B cell (primary cell): ENCODE data around the gene PTGR1. TPM values are rescaled to one million over a fixed set of nuclear protein-coding genes. Genes with fewer than 3 reads are reported as not detected.

ENCODE experiments used
- ATAC-seq: fragments of 200-7000 bp; cut with Tn5 transposase; one replicate; pipeline ENCODE4 v1.10.0; 2021; ENCODE audit warnings: low read depth, mild to moderate bottlenecking, moderate number of reproducible peaks, moderate library complexity
- CTCF ChIA-PET: fragments of 350-600 bp; sonication (Branson Sonifier 250); formaldehyde crosslinking; loops from one replicate; lab custom pipeline; 2021; ENCODE audit warnings: antibody characterized with exemption, inconsistent platforms; lab: Charles Lee
- POLR2A ChIA-PET: fragments of 350-600 bp; sonication (Branson Sonifier 250); formaldehyde crosslinking; loops from one replicate; lab custom pipeline; 2021; ENCODE audit warnings: antibody characterized with exemption; lab: Charles Lee
- DNase-seq: peaks from one replicate; pipeline ENCODE4 v3.0.0; 2013
- H2AFZ ChIP-seq: 2 replicates; pipeline ENCODE4 v1.6.1; 2012; ENCODE audit warnings: mild to moderate bottlenecking, low read depth, low read length; ENCODE audit not compliant: insufficient read depth, poor library complexity, severe bottlenecking
- H3K27ac ChIP-seq, 2 donors: 1 replicate in 1 of 2; 2 replicates in 1 of 2; pipeline ENCODE4 v1.5.1; 2012 to 2013; ENCODE audit warnings: low read length in 2 of 2, mild to moderate bottlenecking in 2 of 2, moderate library complexity in 1 of 2
- H3K27me3 ChIP-seq, 4 experiments: fragments of 200-600 bp in 1 of 4; sonication (generic) in 1 of 4; replicated peaks in 1 of 4; 1 replicate in 2 of 4; 2 replicates in 2 of 4; pipeline versions ENCODE4 v1.6.1 to v1.7.0; 2013 to 2016; ENCODE audit warnings: low read length in 3 of 4, mild to moderate bottlenecking in 2 of 4, mixed read lengths in 1 of 4, moderate library complexity in 1 of 4; ENCODE audit not compliant: insufficient read depth in 4 of 4, control insufficient read depth in 3 of 4; ENCODE audit errors: control extremely low read depth in 1 of 4
- H3K36me3 ChIP-seq, 2 experiments: replicated peaks in 1 of 2; 1 replicate in 1 of 2; 2 replicates in 1 of 2; pipeline versions ENCODE4 v1.6.1 to v1.7.1; 2013; ENCODE audit warnings: low read length in 1 of 2; ENCODE audit not compliant: insufficient read depth in 2 of 2, control insufficient read depth in 1 of 2; ENCODE audit errors: control extremely low read depth in 1 of 2, extremely low read depth in 1 of 2
- H3K4me1 ChIP-seq, 2 donors: fragments of 200-600 bp in 1 of 2; sonication (generic) in 1 of 2; 1 replicate in 1 of 2; 2 replicates in 1 of 2; pipeline versions ENCODE4 v1.5.1 to v1.6.1; 2013 to 2017; ENCODE audit warnings: low read length in 2 of 2; ENCODE audit not compliant: control insufficient read depth in 2 of 2, insufficient read depth in 2 of 2
- H3K4me2 ChIP-seq: replicated peaks from 2 replicates; pipeline ENCODE3; 2012; ENCODE audit warnings: mild to moderate bottlenecking, low read depth, low read length; ENCODE audit not compliant: poor library complexity, severe bottlenecking
- H3K4me3 ChIP-seq, 5 experiments: fragments of 200-600 bp in 1 of 5; sonication (generic) in 1 of 5; 1 replicate in 3 of 5; 2 replicates in 2 of 5; pipeline versions ENCODE4 v1.5.1 to v1.7.0; 2011 to 2016; ENCODE audit warnings: low read length in 4 of 5, mild to moderate bottlenecking in 4 of 5, low read depth in 2 of 5, control low read depth in 1 of 5, moderate library complexity in 1 of 5; ENCODE audit not compliant: insufficient read depth in 1 of 5; ENCODE audit errors: control extremely low read depth in 1 of 5, extremely low read depth in 1 of 5
- H3K79me2 ChIP-seq: fragments of 200-600 bp; sonication (generic); one replicate; pipeline ENCODE4 v1.6.0; 2016; ENCODE audit warnings: low read length; ENCODE audit not compliant: control insufficient read depth, insufficient read depth
- H3K9ac ChIP-seq: fragments of 200-600 bp; sonication (generic); 2 replicates; pipeline ENCODE4 v1.6.1; 2017; ENCODE audit warnings: mild to moderate bottlenecking, low read length, moderate library complexity
- H3K9me3 ChIP-seq, 3 donors: one replicate each; pipeline versions ENCODE4 v1.6.1 to v1.7.1; 2013; ENCODE audit warnings: low read length in 2 of 3; ENCODE audit not compliant: control insufficient read depth in 2 of 3, insufficient read depth in 1 of 3; ENCODE audit errors: control extremely low read depth in 1 of 3
- H4K20me1 ChIP-seq: 2 replicates; pipeline ENCODE4 v1.6.0; 2012; ENCODE audit warnings: mild to moderate bottlenecking, low read length; ENCODE audit not compliant: insufficient read depth, control insufficient read depth, poor library complexity, severe bottlenecking
- H3K27ac Mint-ChIP-seq: one replicate; pipeline ENCODE4 v1.8.0; 2021; ENCODE audit warnings: mixed read lengths
- H3K27me3 Mint-ChIP-seq: one replicate; pipeline ENCODE4 v1.8.0; 2021; ENCODE audit warnings: mixed read lengths
- H3K4me1 Mint-ChIP-seq: one replicate; pipeline ENCODE4 v1.8.0; 2021; ENCODE audit warnings: mixed read lengths
- H3K4me3 Mint-ChIP-seq: one replicate; pipeline ENCODE4 v1.8.0; 2021; ENCODE audit warnings: mixed read lengths
- H3K9me3 Mint-ChIP-seq: one replicate; pipeline ENCODE4 v1.8.0; 2022; ENCODE audit warnings: mixed read lengths; ENCODE audit not compliant: insufficient read depth
- EZH2 ChIP-seq: IDR thresholded peaks from 2 replicates; pipeline ENCODE4 v1.6.1; 2012; ENCODE audit warnings: borderline replicate concordance, low read depth, mild to moderate bottlenecking, moderate library complexity, low read length; ENCODE audit not compliant: insufficient read depth, poor library complexity, severe bottlenecking
- WGBS: methylation state at CpG from one replicate; pipeline ENCODE4 v1.1.5; 2013; ENCODE audit warnings: missing lambda C conversion rate; ENCODE audit not compliant: insufficient coverage; 5-methylcytosine and 5-hydroxymethylcytosine counted together
- intact Hi-C: fragments of 100-400 bp; cut with micrococcal nuclease; formaldehyde crosslinking; loops from one replicate; pipeline ENCODE4 v1.10.0; 2022
- polyA plus RNA-seq: library from polyadenylated mRNA; depleted of rRNA; stranded (reverse); fragments of >200 nt; gene quantifications from 2 replicates; pipeline ENCODE4 v1.2.3, GENCODE V29; 2012
- total RNA-seq, 2 donors: library from RNA; stranded (reverse); fragments of 120-200 nt in 1 of 2; gene quantifications; 1 replicate in 1 of 2; 2 replicates in 1 of 2; pipeline versions ENCODE4 v1.2.3 to v1.2.4, GENCODE V29; 2013 to 2022
- TF ChIP-seq, protein P1 (sequence below): fragments of 200-600 bp; IDR thresholded peaks from one replicate; pipeline ENCODE4 v1.8.0; 2022; ENCODE audit warnings: antibody characterized with exemption, mild to moderate bottlenecking

The PTGR1 gene
- total and polyA plus RNA-seq, 2 donors (not counting 1 experiment from before 2014, with no cell fraction given): not detected

- ChIA-PET CTCF (no interaction called here), POLR2A (no interaction called here)
- Mint-ChIP-seq H3K4me1 (no peaks in the 10 kb centered on the region), H3K27me3 (no peaks in the 10 kb centered on the region), H3K4me3 (no peak overlapping the region), H3K9me3 (peaks cover 29% of the 10 kb centered on the region), H3K27ac (no peak overlapping the region)
- no CpG with 5 or more reads among the region's 11 CpGs for WGBS
- intact Hi-C loops: no loop called here
- H3K27me3 ChIP-seq: no peaks in the 10 kb centered on the region
- H3K4me3 ChIP-seq: no peak overlapping the region
- no peak overlapping the region for H3K4me2 ChIP-seq
- no peaks in the 10 kb centered on the region for H3K4me1 ChIP-seq
- H2AFZ ChIP-seq: no peak overlapping the region
- DNase-seq (no peak), ATAC-seq (no peak)
- TF ChIP-seq, protein P1, sequence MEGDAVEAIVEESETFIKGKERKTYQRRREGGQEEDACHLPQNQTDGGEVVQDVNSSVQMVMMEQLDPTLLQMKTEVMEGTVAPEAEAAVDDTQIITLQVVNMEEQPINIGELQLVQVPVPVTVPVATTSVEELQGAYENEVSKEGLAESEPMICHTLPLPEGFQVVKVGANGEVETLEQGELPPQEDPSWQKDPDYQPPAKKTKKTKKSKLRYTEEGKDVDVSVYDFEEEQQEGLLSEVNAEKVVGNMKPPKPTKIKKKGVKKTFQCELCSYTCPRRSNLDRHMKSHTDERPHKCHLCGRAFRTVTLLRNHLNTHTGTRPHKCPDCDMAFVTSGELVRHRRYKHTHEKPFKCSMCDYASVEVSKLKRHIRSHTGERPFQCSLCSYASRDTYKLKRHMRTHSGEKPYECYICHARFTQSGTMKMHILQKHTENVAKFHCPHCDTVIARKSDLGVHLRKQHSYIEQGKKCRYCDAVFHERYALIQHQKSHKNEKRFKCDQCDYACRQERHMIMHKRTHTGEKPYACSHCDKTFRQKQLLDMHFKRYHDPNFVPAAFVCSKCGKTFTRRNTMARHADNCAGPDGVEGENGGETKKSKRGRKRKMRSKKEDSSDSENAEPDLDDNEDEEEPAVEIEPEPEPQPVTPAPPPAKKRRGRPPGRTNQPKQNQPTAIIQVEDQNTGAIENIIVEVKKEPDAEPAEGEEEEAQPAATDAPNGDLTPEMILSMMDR: no peak
- no peak for TF ChIP-seq EZH2
- no peaks in the 10 kb centered on the region for H3K36me3 ChIP-seq
- no peaks in the 10 kb centered on the region for H4K20me1 ChIP-seq
- H3K9ac ChIP-seq: no peak overlapping the region
- no peaks in the 10 kb centered on the region for H3K79me2 ChIP-seq
- peaks cover 11 to 76% (median 39%) of the 10 kb centered on the region in 3 donors for H3K9me3 ChIP-seq
- no peak overlapping the region for H3K27ac ChIP-seq
Observed at GRCh38 chr9:111542497-111543254, 56.8 kb downstream of the PTGR1 start.

DNA sequence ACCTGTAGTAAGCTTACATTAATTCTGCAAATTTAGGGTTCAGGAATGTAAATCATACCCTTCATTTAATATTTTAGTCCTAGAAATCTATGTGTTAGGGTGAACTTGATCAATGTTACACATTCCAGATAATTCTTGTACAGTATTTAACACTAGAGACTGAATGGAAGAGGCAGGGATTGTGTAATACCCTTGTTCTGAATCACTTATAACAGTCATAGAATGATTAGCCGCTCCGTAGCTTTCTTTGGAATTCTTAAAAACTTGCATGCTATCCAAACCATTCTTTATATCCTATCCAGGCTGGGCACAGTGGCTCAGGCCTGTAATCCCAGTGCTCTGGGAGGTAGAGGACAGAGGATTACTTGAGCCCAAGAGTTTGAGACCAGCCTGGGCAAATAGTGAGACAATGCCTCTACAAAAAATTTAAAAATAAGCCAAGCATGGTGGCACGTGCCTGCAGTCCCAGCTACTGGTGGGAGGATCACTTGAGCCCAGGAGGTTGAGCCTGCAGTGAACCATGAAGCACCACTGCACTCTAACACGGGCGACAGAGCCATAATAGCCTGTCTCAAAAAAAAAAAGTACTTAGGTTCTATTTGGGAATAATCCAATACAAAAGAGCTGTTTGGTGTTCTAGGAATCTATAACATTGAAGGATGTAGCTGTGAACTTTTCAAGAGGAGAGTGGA is 66.2 kb downstream of the PTGR1 start:
- no peak for ATAC-seq
- H3K4me1 ChIP-seq: no peaks in the 10 kb centered on the region
- DNase-seq: no peak
- H2AFZ ChIP-seq: no peak overlapping the region
- H3K9me3 ChIP-seq: peaks cover 0 to 32% (median 9%) of the 10 kb centered on the region in 3 donors
- ChIA-PET CTCF (no interaction called here), POLR2A (no interaction called here)
- no peaks in the 10 kb centered on the region for H3K27me3 ChIP-seq
- 100% methylated on average over 1 of the region's 5 CpGs for WGBS
- Mint-ChIP-seq H3K4me1 (no peaks in the 10 kb centered on the region), H3K9me3 (peaks cover 7% of the 10 kb centered on the region), H3K4me3 (no peak overlapping the region), H3K27me3 (no peaks in the 10 kb centered on the region), H3K27ac (no peak overlapping the region)
- no peaks in the 10 kb centered on the region for H4K20me1 ChIP-seq
- no peak overlapping the region for H3K4me2 ChIP-seq
- no peaks in the 10 kb centered on the region for H3K36me3 ChIP-seq
- no peaks in the 10 kb centered on the region for H3K79me2 ChIP-seq
- no peak overlapping the region for H3K4me3 ChIP-seq
- TF ChIP-seq EZH2: no peak
- TF ChIP-seq, protein P1: no peak
- intact Hi-C loops: no loop called here
- H3K27ac ChIP-seq: no peak overlapping the region
- H3K9ac ChIP-seq: no peak overlapping the region
